LNCaP clone FGC (cell line): ENCODE measurements around the gene UBE2QL1.

ENCODE experiments used
- DNase-seq: peaks from one replicate; pipeline ENCODE4 v3.0.0-alpha.2; 2011; ENCODE audit warnings: low read depth
- H3K4me3 ChIP-seq: 2 replicates; pipeline ENCODE4 v1.5.1; 2011; ENCODE audit warnings: mild to moderate bottlenecking, low read depth, low read length, control low read depth
- TF ChIP-seq, protein P1 (sequence below): IDR thresholded peaks from 2 replicates; pipeline ENCODE4 v1.5.1; 2012; ENCODE audit warnings: mild to moderate bottlenecking; ENCODE audit not compliant: control insufficient read depth, insufficient read depth; ENCODE audit errors: extremely low read depth

The UBE2QL1 gene

DNA sequence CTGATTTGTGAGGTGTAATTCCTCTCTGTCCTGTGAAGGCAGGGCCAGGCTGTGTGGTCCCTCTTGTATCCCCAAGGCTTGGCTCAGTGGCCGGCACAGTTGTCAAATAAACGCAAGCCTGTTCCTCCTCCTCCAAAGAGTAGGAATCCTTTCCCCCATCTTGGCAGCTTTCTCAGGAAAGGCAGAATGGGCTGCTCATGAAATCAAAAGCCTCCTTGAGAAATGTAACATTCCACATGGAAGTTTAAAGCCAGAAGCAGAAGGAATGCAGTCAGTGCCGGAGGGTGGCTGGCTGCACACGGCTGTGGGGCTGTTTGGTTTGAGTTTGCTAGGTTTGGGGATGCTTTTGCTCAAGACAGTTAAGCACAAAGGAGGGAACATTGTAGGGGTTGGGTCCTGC lies 35.8 kb upstream of the UBE2QL1 start:
- DNase-seq = no peak
- TF ChIP-seq, protein P1, sequence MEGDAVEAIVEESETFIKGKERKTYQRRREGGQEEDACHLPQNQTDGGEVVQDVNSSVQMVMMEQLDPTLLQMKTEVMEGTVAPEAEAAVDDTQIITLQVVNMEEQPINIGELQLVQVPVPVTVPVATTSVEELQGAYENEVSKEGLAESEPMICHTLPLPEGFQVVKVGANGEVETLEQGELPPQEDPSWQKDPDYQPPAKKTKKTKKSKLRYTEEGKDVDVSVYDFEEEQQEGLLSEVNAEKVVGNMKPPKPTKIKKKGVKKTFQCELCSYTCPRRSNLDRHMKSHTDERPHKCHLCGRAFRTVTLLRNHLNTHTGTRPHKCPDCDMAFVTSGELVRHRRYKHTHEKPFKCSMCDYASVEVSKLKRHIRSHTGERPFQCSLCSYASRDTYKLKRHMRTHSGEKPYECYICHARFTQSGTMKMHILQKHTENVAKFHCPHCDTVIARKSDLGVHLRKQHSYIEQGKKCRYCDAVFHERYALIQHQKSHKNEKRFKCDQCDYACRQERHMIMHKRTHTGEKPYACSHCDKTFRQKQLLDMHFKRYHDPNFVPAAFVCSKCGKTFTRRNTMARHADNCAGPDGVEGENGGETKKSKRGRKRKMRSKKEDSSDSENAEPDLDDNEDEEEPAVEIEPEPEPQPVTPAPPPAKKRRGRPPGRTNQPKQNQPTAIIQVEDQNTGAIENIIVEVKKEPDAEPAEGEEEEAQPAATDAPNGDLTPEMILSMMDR = no peak
- no peak overlapping the region for H3K4me3 ChIP-seq

DNA sequence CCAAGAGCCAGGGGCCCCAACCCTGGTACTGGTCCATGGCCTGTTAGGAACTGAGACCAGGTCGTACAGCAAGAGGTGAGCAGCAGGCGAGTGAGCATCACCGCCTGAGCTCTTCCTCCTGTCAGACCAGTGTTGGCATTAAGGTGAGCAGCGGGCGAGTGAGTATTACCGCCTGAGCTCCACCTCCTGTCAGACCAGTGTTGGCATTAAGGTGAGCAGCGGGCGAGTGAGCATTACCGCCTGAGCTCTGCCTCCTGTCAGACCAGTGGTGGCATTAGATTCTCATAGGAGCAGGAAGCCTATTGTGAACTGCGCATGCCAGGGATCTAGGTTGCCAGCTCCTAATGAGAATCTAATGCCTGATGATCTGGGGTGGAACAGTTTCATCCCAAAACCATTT lies 31.0 kb upstream of the UBE2QL1 start:
- TF ChIP-seq, protein P1 = no peak
- H3K4me3 ChIP-seq = no peak overlapping the region
- no peak for DNase-seq

DNA sequence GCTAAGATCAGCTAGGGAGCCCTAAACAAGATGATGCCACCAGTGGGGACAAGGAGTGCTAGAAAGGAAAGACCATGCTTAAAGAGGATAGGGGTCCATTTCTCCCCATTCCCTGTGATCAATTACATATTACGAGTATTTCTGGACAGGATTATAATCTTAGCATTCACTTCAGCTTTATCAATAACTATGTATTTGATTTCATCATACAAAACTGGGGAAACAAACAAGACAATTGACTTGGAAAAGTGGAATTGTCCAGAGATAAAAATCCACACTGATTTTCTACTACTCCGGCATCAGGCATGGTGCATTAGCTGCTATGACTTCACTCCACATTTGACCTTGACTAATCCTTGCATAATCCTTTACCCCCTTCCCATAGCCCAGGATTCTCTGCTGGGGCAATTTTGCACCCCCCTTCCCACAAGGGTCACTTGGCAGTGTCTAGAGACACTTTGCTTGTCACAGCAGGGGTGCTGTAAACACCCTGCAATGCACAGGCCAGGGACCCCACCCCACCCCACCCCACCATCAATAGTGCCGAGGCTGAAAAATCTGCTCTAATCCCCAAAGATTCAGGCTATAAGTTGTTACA lies 29.9 kb upstream of the UBE2QL1 start:
- DNase-seq = no peak
- TF ChIP-seq, protein P1 = no peak
- H3K4me3 ChIP-seq = no peak overlapping the region

DNA sequence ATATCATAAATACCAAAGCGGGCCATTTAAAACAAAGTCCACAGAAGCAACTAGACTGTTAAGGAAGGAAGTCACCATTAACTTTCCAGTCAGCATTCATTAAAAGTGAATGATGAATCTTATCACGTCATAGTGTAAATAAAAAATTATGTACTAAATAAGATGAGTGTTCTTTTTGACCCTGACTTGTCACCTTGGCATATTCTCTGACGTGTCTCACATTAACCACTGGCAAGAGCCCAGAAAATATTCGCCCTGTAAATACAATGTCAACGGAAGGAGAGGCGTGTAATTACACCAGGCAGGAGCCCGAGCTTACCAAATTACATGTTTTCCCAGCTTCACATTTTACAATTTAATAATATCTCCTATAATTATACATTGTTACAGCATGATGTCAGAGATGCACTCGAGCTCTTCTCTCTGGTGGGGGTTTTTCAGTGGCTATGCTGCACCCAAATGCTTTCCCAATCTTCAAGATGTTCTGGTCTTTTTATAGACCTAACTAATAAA lies 29.3 kb upstream of the UBE2QL1 start:
- TF ChIP-seq, protein P1 = no peak
- peak; percentile 58 for DNase-seq
- no peak overlapping the region for H3K4me3 ChIP-seq

DNA sequence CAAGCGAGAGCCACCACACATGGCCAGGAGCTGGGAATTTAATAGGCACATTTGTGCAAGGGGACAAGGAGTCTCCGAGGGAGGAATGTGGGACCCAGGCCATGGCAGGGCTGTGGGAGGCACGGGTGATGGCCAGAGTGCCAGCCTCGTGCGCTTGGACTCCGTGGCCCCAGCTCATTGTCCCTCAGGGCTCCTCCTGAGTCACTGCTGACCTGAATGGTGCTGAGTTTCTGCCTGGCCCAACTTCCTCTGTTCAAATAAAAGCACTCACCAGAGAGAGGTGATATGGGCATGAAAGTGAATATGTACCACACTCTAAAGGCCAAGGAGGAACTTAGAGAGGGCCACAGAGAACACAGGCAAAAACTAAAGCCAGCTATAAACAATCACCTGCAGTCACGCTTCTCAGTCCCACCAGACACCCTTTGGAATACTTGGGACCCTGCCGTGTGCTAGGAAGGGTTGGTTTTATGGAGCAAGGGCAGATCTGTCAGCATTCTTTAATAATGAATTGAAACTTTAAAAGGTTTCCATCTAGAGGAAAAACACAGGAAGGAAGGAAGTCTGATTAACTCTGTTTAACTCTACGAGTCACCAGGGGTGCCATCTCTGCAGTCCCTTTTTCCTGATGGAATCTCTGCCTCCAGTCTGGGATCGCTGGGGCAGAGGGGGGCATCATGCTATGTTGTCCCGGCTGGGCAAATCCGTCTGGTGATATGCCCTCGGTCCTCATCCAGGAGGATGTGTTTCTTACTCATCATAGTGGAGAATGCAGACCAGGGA lies 25.1 kb upstream of the UBE2QL1 start:
- no peak for DNase-seq
- no peak overlapping the region for H3K4me3 ChIP-seq
- TF ChIP-seq, protein P1 = no peak

DNA sequence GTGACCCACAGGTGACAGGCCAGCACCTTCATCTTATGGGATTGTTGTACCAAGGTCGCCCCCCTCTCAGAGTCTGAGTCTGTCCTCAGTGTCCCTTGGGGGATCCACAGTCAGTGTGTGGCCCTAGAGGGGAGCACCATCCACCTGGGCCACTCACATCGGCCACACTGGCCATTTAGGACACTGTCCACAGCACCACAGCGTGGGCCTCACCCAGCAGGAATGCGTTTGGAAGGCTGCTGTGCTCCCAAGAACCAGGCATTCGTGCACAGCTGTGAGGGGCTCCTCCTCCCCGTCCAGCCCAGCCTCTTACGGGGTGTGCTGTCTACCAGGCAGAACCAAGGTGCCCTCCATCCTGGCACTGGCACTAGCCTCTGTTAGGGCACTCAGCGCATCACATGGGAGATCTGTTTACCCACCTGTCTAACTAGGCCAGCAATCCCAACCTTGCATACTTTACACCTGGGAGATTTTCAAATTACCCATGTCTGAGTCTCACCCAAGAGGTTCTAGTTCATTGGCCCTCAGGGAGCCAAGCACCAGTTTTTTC lies 24.5 kb upstream of the UBE2QL1 start:
- H3K4me3 ChIP-seq = no peak overlapping the region
- no peak for DNase-seq
- TF ChIP-seq, protein P1 = no peak
